ENCODE results near the gene ADH1B. TPM values are rescaled to one million over a fixed set of nuclear protein-coding genes. Genes with fewer than 3 reads are reported as not detected.

ADH1B gene
- polyA plus RNA-seq, 1 donor (not counting 4 experiments of a cell fraction or from before 2014, with no cell fraction given): not detected

- Histone ChIP-seq H3K9me3 (ENCODE audit: control insufficient read depth, low read depth, low read length) (no peaks in the 10 kb centered on the region), H3K9me1 (ENCODE audit: control insufficient read depth, extremely low read depth, insufficient read depth, low read length) (no peaks in the 10 kb centered on the region), H3K79me2 (ENCODE audit: control insufficient read depth, insufficient read depth, low read length) (no peaks in the 10 kb centered on the region), H3K4me1 (ENCODE audit: control insufficient read depth, extremely low read depth, insufficient read depth, low read length) (no peaks in the 10 kb centered on the region), H2AFZ (ENCODE audit: control insufficient read depth, low read length) (no peak overlapping the region), H3K9ac (ENCODE audit: control insufficient read depth, extremely low read depth, insufficient read depth, low read length) (no peak overlapping the region), H4K20me1 (ENCODE audit: control insufficient read depth, extremely low read depth, insufficient read depth, low read length) (no peaks in the 10 kb centered on the region), H3K27me3 (ENCODE audit: control insufficient read depth, extremely low read depth, insufficient read depth, low read length) (no peaks in the 10 kb centered on the region), H3K27ac (ENCODE audit: control insufficient read depth, insufficient read depth, low read length) (no peak overlapping the region), H3K4me3 (ENCODE audit: control insufficient read depth in 2 of 3, extremely low read depth in 1 of 3, insufficient read depth in 2 of 3, low read depth in 1 of 3, low read length in 3 of 3) (no peak overlapping the region), H3K4me2 (ENCODE audit: control insufficient read depth, extremely low read depth, insufficient read depth, low read depth, low read length) (no peak overlapping the region), H3K36me3 (ENCODE audit: control insufficient read depth in 2 of 2, extremely low read depth in 1 of 2, insufficient read depth in 2 of 2, low read length in 2 of 2) (no peaks in the 10 kb centered on the region)
- TF ChIP-seq CTCF (optimal IDR thresholded peaks at IDR 0.05 in 1 of 3, IDR thresholded peaks at IDR 0.05 in 1 of 3, conservative IDR thresholded peaks at IDR 0.05 in 1 of 3; ENCODE audit: extremely low read depth in 1 of 3, insufficient read depth in 2 of 3, low read length in 3 of 3) (no peak), EZH2 (IDR thresholded peaks at IDR 0.05; ENCODE audit: low read length) (no peak)
- dilution Hi-C loops (cut with MboI; ENCODE audit: extremely low pct_ligation_motif_present, low sequenced_read_pairs): no loop called here
- DNase-seq (ENCODE audit: low read depth, low spot score) (no peak), FAIRE-seq (no peak)
Observed at GRCh38 chr4:99366491-99366890, 45.3 kb upstream of the ADH1B start.

GRCh38 chr4:99362768-99363167 lies 41.6 kb upstream of the ADH1B start:
- DNase-seq (ENCODE audit: low read depth, low spot score) (no peak), FAIRE-seq (no peak)
- H3K4me2 ChIP-seq (ENCODE audit: control insufficient read depth, extremely low read depth, insufficient read depth, low read depth, low read length): no peak overlapping the region
- H2AFZ ChIP-seq (ENCODE audit: control insufficient read depth, low read length): no peak overlapping the region
- no peaks in the 10 kb centered on the region for H3K27me3 ChIP-seq (ENCODE audit: control insufficient read depth, extremely low read depth, insufficient read depth, low read length)
- H3K36me3 ChIP-seq (ENCODE audit: control insufficient read depth in 2 of 2, extremely low read depth in 1 of 2, insufficient read depth in 2 of 2, low read length in 2 of 2): no peaks in the 10 kb centered on the region
- no peak overlapping the region for H3K4me3 ChIP-seq (ENCODE audit: control insufficient read depth in 2 of 3, extremely low read depth in 1 of 3, insufficient read depth in 2 of 3, low read depth in 1 of 3, low read length in 3 of 3)
- H4K20me1 ChIP-seq (ENCODE audit: control insufficient read depth, extremely low read depth, insufficient read depth, low read length): no peaks in the 10 kb centered on the region
- no peaks in the 10 kb centered on the region for H3K9me1 ChIP-seq (ENCODE audit: control insufficient read depth, extremely low read depth, insufficient read depth, low read length)
- no peaks in the 10 kb centered on the region for H3K9me3 ChIP-seq (ENCODE audit: control insufficient read depth, low read depth, low read length)
- dilution Hi-C loops (cut with MboI; ENCODE audit: extremely low pct_ligation_motif_present, low sequenced_read_pairs): no loop called here
- no peak for TF ChIP-seq CTCF (optimal IDR thresholded peaks at IDR 0.05 in 1 of 3, IDR thresholded peaks at IDR 0.05 in 1 of 3, conservative IDR thresholded peaks at IDR 0.05 in 1 of 3; ENCODE audit: extremely low read depth in 1 of 3, insufficient read depth in 2 of 3, low read length in 3 of 3)
- TF ChIP-seq EZH2 (IDR thresholded peaks at IDR 0.05; ENCODE audit: low read length): no peak
- H3K79me2 ChIP-seq (ENCODE audit: control insufficient read depth, insufficient read depth, low read length): no peaks in the 10 kb centered on the region
- H3K4me1 ChIP-seq (ENCODE audit: control insufficient read depth, extremely low read depth, insufficient read depth, low read length): no peaks in the 10 kb centered on the region
- no peak overlapping the region for H3K27ac ChIP-seq (ENCODE audit: control insufficient read depth, insufficient read depth, low read length)
- no peak overlapping the region for H3K9ac ChIP-seq (ENCODE audit: control insufficient read depth, extremely low read depth, insufficient read depth, low read length)

Measured in keratinocyte (primary cell).